Sigmoid colon (tissue), 4 donors: ENCODE results near the gene HPS5.

Source experiments
- EP300 ChIP-seq, 4 donors: sonication (generic); formaldehyde crosslinking; IDR thresholded peaks; one replicate each; pipeline ENCODE4 v1.6.1; 2017; ENCODE audit warnings: antibody characterized with exemption in 4 of 4
- POLR2A ChIP-seq, 2 donors: fragments of 450-650 bp; IDR thresholded peaks; one replicate each; pipeline ENCODE4 v1.6.1; 2016; ENCODE audit warnings: antibody characterized with exemption in 2 of 2, mild to moderate bottlenecking in 2 of 2, moderate library complexity in 2 of 2
- POLR2AphosphoS5 ChIP-seq, 4 donors: sonication (generic); formaldehyde crosslinking; IDR thresholded peaks; one replicate each; pipeline ENCODE4 v1.6.1; 2017; ENCODE audit warnings: antibody characterized with exemption in 4 of 4
- TF ChIP-seq, protein P1 (sequence below), 4 experiments: fragments of 450-650 bp in 3 of 4; fragments of 200-600 bp in 1 of 4; IDR thresholded peaks; one replicate each; pipeline ENCODE4 v1.5.1; 2016 to 2019; ENCODE audit warnings: antibody characterized with exemption in 4 of 4, mild to moderate bottlenecking in 3 of 4, moderate library complexity in 2 of 4

DNA sequence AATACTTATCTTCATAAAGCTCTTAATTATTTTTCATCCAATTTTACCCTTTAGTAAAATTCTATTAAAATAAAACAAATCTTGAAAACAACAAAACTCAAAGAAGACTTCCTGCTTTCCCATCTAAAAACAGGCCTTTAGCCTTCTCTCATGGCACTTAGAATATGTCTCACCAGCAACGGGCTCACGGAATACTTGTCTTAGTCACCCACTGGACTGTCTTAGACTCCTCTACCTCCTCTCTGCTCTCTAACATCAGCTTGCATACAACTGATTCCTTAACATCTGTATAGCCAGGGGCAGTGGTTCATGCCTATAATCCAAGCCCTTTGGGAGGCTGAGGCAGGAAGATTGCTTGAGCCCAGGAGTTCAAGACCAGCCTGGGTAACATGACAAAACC is 13.7 kb downstream of the HPS5 start:
- TF ChIP-seq, protein P1, sequence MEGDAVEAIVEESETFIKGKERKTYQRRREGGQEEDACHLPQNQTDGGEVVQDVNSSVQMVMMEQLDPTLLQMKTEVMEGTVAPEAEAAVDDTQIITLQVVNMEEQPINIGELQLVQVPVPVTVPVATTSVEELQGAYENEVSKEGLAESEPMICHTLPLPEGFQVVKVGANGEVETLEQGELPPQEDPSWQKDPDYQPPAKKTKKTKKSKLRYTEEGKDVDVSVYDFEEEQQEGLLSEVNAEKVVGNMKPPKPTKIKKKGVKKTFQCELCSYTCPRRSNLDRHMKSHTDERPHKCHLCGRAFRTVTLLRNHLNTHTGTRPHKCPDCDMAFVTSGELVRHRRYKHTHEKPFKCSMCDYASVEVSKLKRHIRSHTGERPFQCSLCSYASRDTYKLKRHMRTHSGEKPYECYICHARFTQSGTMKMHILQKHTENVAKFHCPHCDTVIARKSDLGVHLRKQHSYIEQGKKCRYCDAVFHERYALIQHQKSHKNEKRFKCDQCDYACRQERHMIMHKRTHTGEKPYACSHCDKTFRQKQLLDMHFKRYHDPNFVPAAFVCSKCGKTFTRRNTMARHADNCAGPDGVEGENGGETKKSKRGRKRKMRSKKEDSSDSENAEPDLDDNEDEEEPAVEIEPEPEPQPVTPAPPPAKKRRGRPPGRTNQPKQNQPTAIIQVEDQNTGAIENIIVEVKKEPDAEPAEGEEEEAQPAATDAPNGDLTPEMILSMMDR (IDR thresholded peaks at IDR 0.05) = no peak
- TF ChIP-seq EP300 (IDR thresholded peaks at IDR 0.05) (no peak), POLR2AphosphoS5 (IDR thresholded peaks at IDR 0.05) (no peak), POLR2A (IDR thresholded peaks at IDR 0.05) (no peak)
